Hematopoietic multipotent progenitor cell treated with erythropoietin and hydrocortisone succinate and interleukin-3 and kit ligand, for 8 days (in vitro differentiated cells): ENCODE measurements around the gene TATDN2.

ENCODE experiments used
- DNase-seq: peaks from one replicate; pipeline ENCODE4 v3.0.0-alpha.2; 2015

Gene TATDN2

DNA sequence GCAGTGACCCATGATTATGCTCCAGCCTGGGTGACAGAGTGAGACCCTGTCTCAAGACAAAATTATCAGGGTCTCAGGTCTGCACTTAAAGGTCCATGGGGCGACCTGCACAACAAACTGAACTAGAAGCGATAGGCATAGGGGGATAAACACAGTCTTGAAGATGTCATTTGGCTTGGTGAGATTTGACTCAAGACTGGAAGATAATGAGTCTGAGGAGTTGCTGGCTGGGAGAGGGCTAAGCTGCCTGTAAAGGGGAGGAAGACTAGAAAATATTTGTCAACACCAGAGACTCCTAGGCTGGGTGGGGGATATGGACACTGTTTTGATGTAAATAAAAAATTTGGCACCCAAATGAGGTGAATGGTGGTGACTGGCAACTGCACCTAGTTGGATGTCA, 24.7 kb downstream of the TATDN2 start:
- DNase-seq: no peak

DNA sequence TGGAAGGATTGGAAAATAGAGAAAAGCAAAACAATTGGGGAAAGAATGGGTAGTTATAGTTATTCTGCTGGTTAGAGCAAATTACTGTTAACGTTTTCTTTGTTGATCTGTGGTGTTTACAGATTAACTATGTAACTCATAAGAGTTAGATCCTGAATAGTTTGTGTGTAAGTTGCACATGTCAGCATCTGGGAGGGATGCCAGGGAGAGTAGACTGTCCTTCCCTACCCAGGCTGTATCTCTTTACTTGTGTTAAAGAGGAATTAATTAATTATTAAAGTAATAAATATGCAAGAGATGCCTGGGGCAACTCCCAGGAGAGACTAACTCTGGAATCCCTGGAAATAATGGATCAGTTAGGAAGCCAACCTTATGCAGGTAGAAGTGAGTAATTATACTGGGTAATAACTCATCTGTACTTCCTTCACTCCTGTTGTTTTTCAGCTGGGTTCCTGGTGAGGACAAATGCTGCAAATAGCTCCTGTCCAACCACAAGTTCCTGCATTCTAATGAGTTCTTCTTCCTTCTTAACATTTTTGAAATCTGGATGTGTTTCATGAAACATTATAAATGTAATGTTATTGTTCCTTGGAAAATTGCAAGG, 25.5 kb downstream of the TATDN2 start:
- DNase-seq: no peak

DNA sequence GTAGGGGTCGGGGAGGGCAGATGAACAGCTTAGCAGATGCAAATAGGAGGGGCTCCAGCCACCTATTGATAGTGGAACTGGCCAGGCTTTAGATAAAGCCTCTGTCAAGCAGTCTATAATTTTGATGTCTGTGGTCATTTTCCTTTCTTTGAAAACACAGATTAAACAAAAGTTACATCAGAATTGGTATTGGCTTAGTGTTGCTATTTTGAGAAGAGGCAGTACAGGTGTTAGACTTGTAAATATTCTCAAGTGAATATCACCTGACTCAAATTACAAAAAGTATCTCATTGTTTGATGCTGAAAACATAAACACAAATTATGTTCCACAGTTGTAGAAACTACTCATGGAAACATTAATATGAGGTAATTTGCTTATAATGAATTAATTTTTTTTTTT, 26.3 kb downstream of the TATDN2 start:
- no peak for DNase-seq

DNA sequence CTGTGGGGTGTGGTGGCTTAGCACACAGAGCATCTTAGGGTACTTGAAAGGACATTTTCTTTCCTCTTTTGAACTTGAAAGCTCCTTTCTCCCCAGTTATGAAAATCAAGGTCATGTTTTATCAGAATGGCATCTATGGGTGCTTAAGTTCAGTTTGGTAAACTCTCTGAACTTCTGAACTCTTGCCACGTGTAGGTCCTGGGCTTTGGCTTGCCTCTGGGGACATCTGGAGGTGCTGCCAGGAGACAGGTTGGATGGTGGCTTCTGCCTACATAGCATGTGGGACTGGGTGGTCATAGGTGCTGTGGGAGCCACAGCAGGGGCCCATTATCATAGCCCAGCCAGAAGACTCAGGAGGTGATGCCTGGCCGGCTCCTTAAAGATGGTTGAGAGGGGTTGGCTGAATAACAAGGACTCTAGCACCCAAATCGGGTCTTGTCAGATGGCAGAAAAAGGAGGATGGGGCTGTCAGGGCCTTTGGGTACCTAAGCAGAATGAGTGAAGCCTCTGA, 28.9 kb downstream of the TATDN2 start:
- no peak for DNase-seq

DNA sequence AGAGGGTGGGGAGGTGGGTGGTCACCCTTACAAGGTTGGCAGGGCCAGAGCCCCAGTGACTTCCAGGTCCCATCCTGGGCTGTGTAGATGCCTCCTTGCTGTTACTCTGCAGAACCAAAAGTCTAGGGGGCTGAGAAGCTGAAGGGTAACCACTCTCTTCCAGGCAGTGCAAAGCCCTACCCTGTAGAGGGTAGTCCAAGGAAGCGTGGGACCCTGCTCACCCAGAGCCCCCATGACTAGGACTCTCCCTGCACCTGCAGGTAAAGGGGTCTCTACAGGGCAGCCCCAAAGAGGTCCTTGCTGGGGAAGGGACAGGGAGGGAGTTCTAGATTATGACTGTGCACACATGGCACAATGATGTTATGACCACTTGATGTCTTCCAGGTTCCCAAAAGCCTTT, 30.2 kb downstream of the TATDN2 start:
- DNase-seq: no peak

DNA sequence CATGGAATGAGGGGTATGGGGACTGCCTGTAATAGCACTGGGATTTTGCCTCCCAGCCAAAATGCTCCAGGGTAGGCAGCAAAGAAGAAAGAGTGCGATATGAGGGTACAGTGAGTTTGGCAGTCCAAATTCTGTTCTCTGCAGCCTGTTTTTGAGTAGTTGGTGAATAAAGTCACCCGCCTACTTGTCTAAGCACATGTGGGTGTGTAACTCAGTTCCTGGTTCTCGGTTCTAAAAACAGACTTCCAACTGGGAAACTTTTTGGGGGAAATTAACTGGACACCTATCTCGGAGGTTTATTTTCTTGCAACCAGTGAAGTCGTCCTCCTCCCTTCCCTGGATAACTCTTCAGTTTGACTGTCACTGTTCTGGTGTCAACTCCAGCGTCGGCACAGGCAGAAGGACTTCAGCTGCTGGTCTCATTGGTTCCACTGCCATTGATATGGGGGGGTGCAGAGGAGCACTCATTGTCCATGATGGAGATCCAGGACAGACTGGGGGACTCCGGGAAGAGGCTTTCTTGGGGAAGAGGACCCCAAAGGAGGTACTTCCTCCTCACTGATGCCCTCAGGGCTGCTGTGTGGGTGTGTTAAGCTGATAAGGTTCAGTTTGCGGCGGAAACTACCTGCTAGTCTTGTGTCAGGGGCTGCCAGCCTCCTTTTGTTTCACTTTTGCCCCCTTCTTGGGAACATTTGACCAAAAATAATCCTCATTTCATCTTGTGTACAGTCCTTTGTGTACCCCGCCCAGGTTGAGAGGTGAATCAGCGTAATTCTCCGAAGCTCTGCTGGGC, 31.3 kb downstream of the TATDN2 start:
- peak; percentile 56 for DNase-seq

DNA sequence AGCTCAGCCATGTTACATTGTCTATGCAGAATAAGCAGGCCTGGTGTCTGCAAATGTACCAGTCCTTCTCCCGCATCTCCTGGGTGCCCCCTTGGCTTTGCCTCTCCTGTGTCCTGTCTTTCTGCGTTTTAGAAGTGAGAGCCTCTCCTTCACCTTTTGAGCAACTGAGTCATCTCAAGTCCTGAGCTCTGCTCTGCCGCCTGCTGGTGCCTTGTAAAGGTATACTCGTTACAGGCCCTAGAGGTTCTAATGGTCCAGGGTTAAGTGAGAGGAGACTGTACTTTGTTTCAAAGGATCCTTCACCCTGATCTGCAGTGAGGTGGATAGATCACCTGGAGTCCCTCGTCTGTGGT, 31.9 kb downstream of the TATDN2 start:
- DNase-seq: no peak

DNA sequence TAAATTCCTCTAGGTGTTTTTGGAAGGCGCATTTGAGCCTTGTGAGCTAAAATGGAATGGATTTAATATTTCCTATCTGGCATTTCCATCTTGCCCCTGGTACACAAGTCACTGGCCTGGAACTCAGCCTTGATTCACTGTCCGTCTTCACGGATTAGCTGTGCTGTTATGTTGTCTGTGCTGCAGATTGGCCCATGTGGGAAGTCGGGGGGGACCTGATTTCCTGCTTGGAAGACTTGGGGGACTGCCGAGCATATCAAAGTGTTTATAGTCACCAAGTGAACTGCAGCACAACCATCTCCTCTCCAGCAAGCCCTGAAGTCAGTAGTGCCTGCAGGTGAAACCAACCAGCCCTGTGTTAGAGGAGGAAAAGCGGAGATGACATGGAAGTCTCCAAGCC, 32.3 kb downstream of the TATDN2 start:
- no peak for DNase-seq

DNA sequence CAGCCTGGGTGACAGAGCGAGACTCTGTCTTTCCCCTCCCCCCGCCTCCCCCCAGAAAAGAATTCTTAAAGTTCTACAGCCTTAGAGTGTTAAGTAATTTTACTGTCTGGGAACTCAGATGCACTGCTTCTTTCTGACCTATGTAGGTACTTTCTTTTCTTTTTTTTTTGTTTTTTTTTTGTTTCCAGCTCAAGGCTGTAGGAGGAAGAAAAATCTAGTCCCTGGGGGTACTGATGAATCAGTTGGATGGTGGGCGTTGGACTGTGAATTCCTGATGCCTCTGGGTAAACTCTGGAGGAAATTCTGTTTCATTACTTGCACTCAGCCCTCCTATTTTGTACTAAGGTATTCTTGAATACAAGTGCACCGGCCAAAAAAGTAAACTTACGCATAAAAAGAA, 33.7 kb downstream of the TATDN2 start:
- no peak for DNase-seq

DNA sequence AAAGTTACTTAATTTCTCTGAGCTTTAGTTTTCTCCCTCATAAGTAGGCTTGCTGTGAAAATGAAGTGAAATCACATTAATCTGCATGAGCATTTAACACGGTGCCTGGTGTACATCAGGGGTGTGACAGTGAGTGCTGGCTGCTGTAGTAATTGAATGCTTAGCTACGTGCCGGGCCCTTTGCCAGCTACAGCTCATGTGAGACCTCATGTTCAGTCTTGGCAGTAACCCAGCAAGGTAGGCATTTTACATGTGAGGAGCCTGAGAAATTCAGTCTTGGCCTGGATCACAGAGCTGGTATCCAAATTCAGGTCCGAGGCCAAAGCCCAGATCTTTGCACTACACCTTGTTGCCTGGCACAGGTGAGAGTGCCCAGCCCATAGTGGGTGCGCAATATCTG, 35.4 kb downstream of the TATDN2 start:
- peak; percentile 64 for DNase-seq

DNA sequence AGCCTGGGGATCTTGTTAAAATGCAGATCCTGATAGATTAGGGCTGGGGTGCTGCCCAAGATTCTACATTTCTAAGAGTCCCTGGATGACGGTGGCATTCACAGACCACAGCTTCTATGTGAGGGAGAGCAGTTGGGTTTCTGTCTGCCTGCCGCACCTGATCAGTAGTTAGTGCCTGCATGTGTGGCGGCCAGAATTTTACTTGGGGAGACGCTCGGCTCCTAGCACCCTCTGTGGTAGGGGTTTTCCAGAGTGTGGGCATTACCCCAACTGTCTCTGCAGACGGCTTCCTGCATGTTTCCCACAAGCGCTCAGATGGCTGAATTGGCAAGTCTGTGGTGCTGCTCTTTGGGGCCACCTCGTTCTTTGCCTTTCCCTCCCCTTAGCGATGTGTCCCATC, 36.2 kb downstream of the TATDN2 start:
- DNase-seq: no peak

DNA sequence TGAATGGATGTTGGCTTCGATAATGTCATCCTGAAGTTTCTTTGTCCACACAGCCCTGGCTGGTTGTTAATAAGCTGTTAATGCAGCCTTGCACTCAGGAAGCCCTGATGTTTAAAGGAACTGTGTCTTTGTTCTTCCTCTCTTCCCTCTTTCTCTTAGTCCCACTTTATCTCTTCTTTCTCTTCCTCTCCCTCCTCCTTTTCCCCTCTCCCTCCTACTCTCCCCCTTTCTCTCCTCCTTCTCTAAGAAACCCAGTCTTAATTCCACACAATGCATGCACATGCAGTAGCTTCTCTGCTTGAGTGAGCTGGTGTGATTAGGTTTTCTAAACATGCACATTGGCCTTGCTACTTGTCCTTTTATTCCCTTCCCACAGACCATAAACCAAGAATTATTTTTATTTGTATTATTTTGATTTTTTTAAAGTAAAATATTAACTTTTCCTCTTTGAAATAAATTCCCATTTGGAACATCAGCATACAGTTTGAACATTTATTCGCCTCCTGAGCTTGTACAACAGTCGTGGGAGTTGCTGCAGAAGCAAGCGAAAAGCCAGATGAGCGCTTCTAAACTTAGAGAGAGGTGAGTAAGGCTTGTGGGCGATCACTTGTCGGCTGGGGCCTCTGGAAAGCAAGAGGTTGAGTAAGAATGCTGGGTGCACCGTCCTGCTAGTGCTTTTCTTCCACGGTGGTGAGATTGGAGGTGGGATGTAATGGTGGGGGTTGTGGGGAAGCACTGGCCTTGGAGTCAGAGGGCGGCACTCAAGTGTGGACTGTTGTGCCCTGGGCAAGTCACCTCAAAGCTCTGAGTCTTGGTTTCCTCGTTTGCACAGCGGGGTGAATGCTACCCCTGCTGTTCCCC, 37.2 kb downstream of the TATDN2 start:
- no peak for DNase-seq

DNA sequence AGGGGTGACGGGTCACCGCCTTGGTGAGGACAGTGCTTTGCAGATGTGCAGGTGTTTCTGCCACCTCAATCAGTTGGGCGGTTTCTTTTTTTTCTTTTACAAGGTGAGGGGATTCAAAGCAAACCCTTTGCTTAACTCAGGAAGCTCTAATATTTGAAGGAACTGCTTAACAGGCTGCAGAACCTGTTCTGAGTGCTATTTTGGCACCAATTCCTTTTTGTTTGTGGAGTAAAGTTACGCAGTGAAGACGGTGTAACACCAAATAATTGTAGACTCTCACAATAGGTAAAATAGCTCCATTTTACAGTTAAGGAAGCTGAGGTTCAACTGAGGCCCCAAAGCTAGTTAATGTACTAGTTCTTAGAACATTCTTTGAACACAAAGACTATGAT, 37.9 kb downstream of the TATDN2 start:
- no peak for DNase-seq

DNA sequence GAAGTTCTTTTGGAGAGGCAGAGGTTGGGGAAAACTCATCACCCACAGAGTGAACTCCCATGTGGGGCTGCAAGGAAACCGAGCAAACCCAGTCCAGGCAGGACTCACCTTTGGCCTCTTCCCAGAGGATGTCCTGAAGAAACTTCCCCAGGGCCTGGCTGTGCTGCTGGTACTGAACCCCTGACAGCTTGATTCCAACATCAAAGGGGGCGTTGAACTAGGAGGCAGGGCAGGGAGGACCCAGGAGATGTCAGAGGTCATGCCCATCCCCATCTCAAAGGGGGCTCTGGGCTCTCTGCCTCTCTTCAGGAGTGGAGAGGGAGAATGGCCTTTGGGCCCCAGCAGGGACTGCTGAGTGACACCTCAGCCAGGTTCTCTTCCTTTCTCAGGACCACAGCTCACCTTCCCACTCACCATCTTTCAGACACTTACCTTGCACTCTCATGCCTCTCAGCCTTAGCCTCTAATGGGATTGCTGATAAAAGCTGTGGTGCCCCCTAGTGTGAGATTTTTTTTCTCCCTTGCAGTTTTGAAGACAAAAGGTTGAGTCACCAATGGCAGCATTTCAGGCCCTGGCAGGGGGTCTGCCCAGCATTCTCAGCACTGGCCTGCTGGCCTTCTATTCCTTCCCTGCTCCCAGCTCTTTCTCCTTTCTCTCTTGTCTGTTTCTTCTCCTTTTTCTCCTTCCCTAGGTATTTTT, 38.5 kb downstream of the TATDN2 start:
- peak; percentile 62 for DNase-seq

DNA sequence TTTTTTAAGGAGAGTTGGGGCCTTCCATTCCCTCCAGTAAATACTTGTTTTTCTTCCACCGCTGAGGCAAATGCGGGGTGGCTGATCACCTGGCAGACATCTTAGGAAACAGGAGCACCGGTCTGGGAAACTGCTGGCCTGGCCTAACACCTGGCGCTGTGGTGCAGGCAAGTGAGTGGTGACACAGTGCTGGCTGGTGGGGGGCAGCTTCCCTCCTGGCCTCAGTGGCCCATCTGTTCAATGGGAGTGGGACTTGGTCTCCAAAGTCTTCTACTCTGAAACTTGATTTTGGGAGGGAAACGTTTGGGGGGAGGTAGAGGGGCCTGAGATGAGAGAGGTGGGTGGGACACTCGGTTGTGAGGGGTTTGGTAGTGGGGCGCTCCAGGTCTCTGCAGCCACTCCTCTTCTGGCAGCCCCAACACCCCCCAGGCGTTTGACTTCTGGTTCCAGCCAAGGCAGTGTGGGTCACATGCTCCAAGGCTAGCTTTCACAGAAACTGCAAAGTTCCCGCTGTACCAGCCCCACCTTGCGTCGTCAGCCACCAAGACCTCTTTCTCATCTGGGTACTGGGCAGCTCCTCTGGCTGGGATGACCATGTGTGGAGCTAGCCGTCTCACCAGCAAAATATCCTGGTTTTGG, 39.8 kb downstream of the TATDN2 start:
- no peak for DNase-seq

DNA sequence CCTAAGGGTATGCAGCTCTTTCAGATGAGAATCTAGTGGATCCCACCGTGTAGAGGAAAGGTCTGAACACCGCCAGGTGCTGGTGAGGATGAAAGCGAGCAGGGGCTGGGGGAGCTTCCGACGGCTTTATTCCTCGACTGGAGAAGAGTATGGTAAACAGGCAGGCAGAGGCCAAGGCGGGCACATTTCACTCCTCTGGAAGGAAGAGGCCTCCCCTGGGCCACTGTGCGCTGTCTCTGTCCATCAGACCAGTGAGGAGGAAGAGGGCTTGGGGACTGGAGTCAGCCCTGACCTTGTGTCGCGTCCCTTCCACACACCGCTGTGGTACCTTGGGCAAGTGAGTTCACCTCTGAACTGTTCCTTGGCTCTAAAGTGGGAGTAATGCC, 40.3 kb downstream of the TATDN2 start:
- DNase-seq: no peak

DNA sequence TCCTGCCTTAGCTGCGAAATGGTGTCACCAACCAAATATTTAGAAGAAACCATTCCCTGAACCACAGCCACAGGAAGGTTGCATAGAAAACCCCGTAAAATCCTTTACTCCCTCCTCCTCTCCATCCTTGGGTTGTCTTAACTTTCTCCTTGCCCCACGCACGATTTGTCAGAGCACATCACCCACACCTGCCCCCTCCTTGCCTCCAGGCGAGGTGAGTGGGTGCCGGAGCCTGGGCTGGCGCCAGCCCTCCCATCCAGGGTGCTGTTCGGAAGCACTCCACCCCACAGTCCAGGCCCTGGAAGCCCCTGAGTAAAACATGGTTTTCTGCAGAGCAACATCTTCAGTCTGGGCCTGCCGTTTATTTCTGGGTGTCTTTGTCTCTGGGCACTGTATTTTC, 40.8 kb downstream of the TATDN2 start:
- DNase-seq: no peak

DNA sequence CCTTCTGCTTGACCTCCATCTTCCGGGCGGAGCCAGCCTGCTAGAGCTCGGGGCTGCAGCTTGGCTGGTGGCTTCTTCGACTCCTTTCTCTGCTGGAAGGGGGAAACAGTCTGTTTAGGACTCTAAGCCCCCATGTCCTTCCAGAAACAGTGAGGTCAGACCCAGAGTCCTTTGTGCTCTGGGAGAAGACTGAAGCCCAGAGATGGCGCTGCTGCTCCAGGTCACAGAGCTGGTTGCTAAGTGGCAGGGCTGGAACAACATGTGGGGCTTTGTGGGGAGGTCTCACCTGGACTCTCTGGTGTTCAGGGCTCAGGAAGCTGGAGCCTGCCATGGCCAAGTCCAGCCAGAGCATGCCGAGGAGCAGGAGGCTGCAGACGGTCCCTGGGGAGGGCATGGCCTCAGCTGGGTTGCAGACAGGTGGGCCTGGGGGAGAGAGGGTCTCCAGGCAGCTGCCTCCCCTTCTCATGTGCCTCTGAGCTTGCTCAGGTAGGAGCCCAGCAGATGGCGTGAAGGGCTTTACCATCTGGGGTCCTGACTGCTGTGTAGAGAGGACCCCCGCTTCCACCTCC, 41.6 kb downstream of the TATDN2 start:
- no peak for DNase-seq

DNA sequence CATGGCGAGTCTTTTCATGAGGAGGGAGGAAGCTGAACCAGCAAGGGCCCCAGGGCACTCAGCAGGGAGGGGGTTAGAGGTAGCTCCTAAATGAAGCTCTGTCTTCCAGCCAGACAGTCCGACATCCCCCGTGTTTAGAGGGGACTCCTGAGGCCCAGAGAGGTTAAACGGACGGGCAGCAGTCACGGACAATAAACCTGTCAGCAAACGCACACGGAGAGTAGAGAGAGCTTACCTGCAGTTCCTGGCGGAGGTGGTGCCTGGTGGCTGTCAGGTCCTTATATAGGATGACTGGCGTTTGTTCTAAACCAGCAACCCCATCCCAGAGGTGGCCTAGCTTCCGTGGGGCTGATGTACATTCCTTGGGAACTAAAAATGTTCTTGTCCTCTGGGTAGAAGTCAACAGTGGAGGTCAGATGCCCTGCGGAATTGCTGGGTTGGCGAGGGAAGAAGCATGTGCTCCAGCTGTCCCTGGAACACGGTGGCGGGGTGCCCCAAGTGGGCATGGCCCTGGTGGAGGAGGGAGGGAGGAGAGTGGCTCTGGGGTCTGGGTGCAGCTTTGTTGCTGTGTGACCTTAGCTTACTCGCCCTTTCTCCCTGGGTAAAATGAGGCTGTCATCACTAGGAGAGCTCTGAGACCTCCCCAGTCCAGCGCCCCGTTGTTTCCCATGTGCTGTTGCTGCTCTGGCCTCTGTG, 42.4 kb downstream of the TATDN2 start:
- no peak for DNase-seq

DNA sequence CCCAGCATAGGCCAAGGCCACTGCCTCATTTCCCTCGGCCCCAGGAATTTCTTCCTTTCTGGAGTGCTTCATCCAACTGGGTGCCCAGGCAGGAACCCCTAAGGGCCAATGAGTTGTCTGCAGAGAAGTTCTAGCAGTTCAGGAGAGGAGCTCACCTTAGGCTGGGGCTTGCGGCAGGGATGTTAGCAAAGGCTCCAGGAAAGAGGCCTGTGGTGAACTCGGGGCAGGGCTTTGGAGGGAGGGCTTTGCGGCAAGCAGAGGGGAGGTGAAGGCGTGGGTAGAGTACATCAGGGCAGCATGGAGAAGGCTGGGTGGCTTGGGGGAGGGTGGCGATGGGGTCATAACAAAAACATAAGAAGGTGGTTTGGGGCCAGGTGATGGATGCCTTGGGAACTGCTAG, 43.4 kb downstream of the TATDN2 start:
- DNase-seq: no peak

DNA sequence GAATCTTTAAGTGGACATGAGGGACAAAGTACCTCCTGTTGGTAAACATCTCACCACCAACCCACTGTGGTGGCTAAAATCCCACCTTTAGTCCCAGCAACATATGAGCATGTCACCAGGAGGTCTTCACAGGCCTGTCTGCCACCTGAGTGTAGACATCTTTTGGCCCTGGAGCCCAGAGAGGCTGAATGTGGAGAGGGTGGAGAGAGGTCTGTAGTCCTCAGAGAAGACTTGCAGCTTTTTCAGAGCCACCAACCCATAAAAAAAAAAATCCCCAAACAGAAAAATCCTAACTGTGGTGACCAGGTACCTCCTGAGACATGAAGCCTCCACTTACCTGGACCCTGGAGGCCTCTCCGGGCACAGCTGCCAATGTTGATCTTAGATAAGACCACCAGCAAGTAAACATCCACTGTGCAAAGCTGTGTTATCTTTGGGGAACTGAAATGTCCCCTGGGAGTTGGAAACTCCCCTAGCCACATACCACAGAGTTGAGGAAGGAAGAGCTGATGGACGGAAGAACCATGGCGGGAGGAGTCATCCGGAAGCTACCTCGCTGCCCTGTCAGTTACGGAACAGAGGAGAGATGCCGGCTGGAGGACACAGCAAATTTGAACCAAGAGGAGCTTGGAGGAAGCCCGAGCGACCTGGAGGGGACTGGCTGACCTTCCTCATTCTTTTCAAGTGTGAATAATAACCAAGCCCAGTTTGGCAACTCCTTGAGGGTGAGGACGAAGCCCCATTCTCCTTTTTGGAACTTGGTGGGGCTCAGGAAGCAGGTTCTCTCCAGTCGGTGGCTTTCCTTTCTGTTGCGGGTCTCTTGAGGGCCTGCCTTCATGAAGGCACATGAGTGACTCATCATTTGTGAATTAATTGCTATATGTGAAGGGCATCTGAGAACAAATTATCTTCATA, 44.5 kb downstream of the TATDN2 start, which contains the start of gene GHRL:
GHRL (minus strand) TSS at position 443 of the 915 bp plus-strand sequence. CDS start 2,767 bp downstream, outside the sequence.
- peak; percentile 70 for DNase-seq
